Small intestine (tissue), 7 donors: ENCODE results near the gene CPAMD8. TPM values are rescaled to one million over a fixed set of nuclear protein-coding genes. Genes with fewer than 3 reads are reported as not detected.

Source experiments
- DNase-seq, 2 donors: peaks; one replicate each; pipeline versions ENCODE4 v3.0.0 to v3.0.0-alpha.2; 2013
- FAIRE-seq: peaks from 2 replicates; lab custom pipeline; 2012; peaks lifted over from hg19 to GRCh38; lab: Jason Lieb, UNC
- H3K27ac ChIP-seq, 3 donors: one replicate each; pipeline ENCODE4 v1.5.1; 2013; ENCODE audit warnings: low read length in 2 of 3, mild to moderate bottlenecking in 2 of 3, control low read depth in 1 of 3, inconsistent platforms in 1 of 3, low read depth in 1 of 3, moderate library complexity in 1 of 3
- H3K27me3 ChIP-seq, 3 donors: one replicate each; pipeline ENCODE4 v1.6.1; 2013; ENCODE audit warnings: low read length in 3 of 3, inconsistent platforms in 1 of 3; ENCODE audit not compliant: control insufficient read depth in 3 of 3, insufficient read depth in 3 of 3
- H3K36me3 ChIP-seq, 3 donors: one replicate each; pipeline ENCODE4 v1.6.1; 2013; ENCODE audit warnings: low read length in 3 of 3, inconsistent platforms in 1 of 3, low read depth in 1 of 3, mild to moderate bottlenecking in 1 of 3, moderate library complexity in 1 of 3; ENCODE audit not compliant: control insufficient read depth in 3 of 3, insufficient read depth in 2 of 3
- H3K4me1 ChIP-seq, 3 donors: one replicate each; pipeline ENCODE4 v1.6.1; 2013; ENCODE audit warnings: low read length in 2 of 3, inconsistent platforms in 1 of 3, low read depth in 1 of 3, mild to moderate bottlenecking in 1 of 3, moderate library complexity in 1 of 3; ENCODE audit not compliant: control insufficient read depth in 3 of 3, insufficient read depth in 2 of 3
- H3K4me3 ChIP-seq, 3 donors: one replicate each; pipeline ENCODE4 v1.5.1; 2013; ENCODE audit warnings: low read length in 3 of 3, control low read depth in 1 of 3, inconsistent platforms in 1 of 3, low read depth in 1 of 3, mild to moderate bottlenecking in 1 of 3, moderate library complexity in 1 of 3
- H3K9me3 ChIP-seq, 2 donors: one replicate each; pipeline ENCODE4 v1.6.1; 2013; ENCODE audit warnings: low read depth in 1 of 2, low read length in 1 of 2; ENCODE audit not compliant: control insufficient read depth in 2 of 2, insufficient read depth in 1 of 2
- WGBS, 3 donors: extraction: QIAGEN DNeasy Blood & Tissue Kit; methylation state at CpG; one replicate each; pipeline ENCODE4 v1.1.7; 2013; 5-methylcytosine and 5-hydroxymethylcytosine counted together
- polyA plus RNA-seq, 4 donors: library from polyadenylated mRNA; stranded (reverse) in 3 of 4; unstranded in 1 of 4; fragments of 200-250 nt in 3 of 4; fragments of 120-200 nt in 1 of 4; gene quantifications; one replicate each; pipeline versions ENCODE4 v1.2.1 to v1.2.3, GENCODE V29; 2013
- donor health status: healthy with polysubstance abuse.
- donor health status: control.
- donor health status: control.
- donor health status: Bipolar disorder and iron deficiency.
- donor health status: healthy.

CPAMD8 gene
- polyA plus RNA-seq, 4 donors: 0.45 to 7.1 (median 3.1) TPM

GRCh38 chr19:17049711-17050280, 23.2 kb upstream of the CPAMD8 start:
- 82 to 85% (median 85%) methylated on average over 18 of the region's 18 CpGs for WGBS, 3 donors
- H3K9me3 ChIP-seq: no peaks in the 10 kb centered on the region
- DNase-seq (peak in 1 of 2 donors; percentile 19), FAIRE-seq (no peak)
- H3K36me3 ChIP-seq: peaks cover 4 to 48% (median 6%) of the 10 kb centered on the region in 3 donors
- no peak overlapping the region for H3K4me3 ChIP-seq
- H3K27ac ChIP-seq: no peak overlapping the region
- H3K27me3 ChIP-seq: no peaks in the 10 kb centered on the region
- H3K4me1 ChIP-seq: no peaks in the 10 kb centered on the region

DNA sequence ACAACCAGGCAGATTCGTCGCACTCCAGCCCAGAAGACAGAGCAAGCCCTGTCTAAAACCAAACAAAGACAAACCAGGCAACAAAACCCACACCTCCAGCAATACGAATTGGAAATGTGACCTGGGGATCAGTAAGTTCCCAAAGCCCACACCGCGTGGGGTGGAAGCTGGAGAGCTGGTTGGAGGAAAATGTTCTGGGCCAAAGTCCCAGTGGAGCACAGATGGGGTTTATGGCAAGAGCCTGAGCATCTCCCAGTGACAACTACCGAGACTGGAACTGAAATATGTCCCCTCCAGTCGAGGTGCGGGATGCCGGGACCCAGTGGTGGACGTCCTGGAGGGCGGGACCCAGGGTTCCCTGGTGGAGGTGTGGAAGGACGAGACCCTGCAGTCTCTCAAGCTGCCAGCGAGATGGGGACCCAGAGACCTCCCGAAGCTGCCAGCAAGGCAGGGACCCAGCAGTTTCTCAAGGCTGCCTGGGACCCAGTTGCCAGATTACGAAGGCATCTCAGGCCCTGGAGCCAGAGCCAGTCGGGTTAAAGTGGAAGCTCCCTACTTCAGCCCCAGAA, 22.4 kb upstream of the CPAMD8 start:
- H3K4me3 ChIP-seq: no peak overlapping the region
- 79 to 88% (median 86%) methylated on average over 16 of the region's 16 CpGs for WGBS, 3 donors
- no peaks in the 10 kb centered on the region for H3K9me3 ChIP-seq
- peaks cover 3 to 42% (median 4%) of the 10 kb centered on the region in 3 donors for H3K36me3 ChIP-seq
- H3K27ac ChIP-seq: no peak overlapping the region
- no peak for DNase-seq
- no peaks in the 10 kb centered on the region for H3K27me3 ChIP-seq
- no peaks in the 10 kb centered on the region for H3K4me1 ChIP-seq
- no peak for FAIRE-seq

DNA sequence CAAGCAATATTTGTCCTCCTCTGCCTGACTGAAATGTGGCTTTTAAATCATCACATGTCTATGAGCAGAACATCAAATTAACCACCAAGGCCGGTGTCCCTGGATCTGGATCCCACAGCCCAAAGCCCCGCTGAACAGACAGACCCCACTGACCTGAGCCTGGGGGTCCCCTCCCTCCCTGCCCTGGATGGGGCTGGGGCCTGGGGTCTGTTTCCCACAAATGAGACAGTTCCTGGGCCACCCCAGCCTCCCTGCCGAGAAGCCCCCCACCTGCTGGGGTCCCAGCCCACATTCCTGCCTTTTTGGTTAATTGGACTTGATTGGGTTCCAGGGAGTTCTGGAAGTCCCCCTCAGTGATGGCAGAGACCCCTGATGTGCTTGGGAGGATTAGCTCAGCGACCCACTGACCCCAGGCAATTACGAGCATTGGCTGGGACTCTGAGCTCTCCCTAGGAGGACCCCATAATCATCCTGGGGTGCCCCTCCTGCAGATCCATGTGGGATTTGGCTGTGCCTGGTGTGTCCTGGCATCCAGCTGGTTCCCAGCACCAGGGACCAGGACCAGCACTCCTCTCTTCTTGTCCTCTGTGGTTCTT, 19.4 kb upstream of the CPAMD8 start:
- no peak for FAIRE-seq

DNA sequence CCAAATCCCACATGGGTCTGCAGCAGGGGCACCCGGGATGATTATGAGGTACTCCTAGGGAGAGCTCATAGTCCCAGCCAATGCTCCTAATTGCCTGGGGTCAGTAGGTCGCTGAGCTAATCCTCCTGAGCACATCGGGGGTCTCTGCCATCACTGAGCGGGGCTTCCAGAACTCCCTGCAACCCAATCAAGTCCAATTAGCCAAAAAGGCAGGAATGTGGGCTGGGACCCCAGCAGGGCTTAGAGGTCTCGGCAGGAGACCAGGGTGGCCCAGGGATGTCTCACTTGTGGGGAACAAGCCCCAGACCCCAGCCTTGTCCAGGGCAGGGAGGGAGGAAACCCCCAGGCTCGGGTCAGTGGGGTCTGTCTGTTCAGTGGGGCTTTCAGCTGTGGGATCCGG, 17.1 kb upstream of the CPAMD8 start:
- DNase-seq: no peak
- H3K9me3 ChIP-seq: no peaks in the 10 kb centered on the region
- no peaks in the 10 kb centered on the region for H3K27me3 ChIP-seq
- no peak for FAIRE-seq
- H3K36me3 ChIP-seq: peaks cover 0 to 4% (median 0%) of the 10 kb centered on the region in 3 donors
- peaks cover 0 to 7% (median 0%) of the 10 kb centered on the region in 3 donors for H3K4me1 ChIP-seq
- H3K4me3 ChIP-seq: no peak overlapping the region
- WGBS, 3 donors: 64 to 73% (median 70%) methylated on average over 7 of the region's 7 CpGs
- no peak overlapping the region for H3K27ac ChIP-seq

More for the DNA sequence above, 19.4 kb upstream of the CPAMD8 start:
- no peaks in the 10 kb centered on the region for H3K9me3 ChIP-seq
- H3K27me3 ChIP-seq: no peaks in the 10 kb centered on the region
- H3K4me1 ChIP-seq: peaks cover 0 to 7% (median 0%) of the 10 kb centered on the region in 3 donors
- no peak overlapping the region for H3K4me3 ChIP-seq
- no peak overlapping the region for H3K27ac ChIP-seq
- WGBS, 3 donors: 92 to 95% (median 93%) methylated on average over 5 of the region's 5 CpGs
- H3K36me3 ChIP-seq: peaks cover 0 to 23% (median 0%) of the 10 kb centered on the region in 3 donors
- no peak for DNase-seq

DNA sequence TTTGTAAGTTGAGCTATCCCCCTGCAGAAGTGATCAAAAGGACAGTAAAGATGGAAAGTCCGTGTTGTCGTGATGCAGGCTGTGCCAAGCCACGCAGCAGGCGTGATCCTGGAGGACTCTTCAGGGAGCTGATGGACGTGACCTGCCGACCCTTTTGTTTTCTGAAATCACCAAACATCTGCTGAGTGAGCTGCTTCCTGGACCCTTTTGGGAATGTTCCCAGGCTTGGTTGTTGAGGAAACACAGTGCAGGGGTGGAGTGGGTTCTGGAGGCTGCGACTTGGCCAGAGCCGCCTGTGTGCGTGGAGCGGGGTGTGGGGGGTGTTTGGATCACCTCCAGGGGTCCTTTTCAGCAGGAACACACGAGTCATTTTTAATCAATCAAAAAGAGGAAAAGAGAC, 15.4 kb upstream of the CPAMD8 start:
- WGBS, 3 donors: 31 to 46% (median 43%) methylated on average over 11 of the region's 11 CpGs
- no peak overlapping the region for H3K4me3 ChIP-seq
- DNase-seq: peak in 1 of 2 donors; percentile 21

GRCh38 chr19:17037966-17038500, 11.4 kb upstream of the CPAMD8 start:
- WGBS, 3 donors: 79 to 83% (median 81%) methylated on average over 15 of the region's 15 CpGs
- no peak for DNase-seq
- no peak for FAIRE-seq

More for the DNA sequence above, 15.4 kb upstream of the CPAMD8 start:
- FAIRE-seq: no peak
- Histone ChIP-seq H3K4me1 (peaks cover 0 to 7% (median 0%) of the 10 kb centered on the region in 3 donors), H3K36me3 (no peaks in the 10 kb centered on the region), H3K9me3 (no peaks in the 10 kb centered on the region), H3K27ac (peak overlapping the region in 1 of 3 donors; percentile 40), H3K27me3 (no peaks in the 10 kb centered on the region)

DNA sequence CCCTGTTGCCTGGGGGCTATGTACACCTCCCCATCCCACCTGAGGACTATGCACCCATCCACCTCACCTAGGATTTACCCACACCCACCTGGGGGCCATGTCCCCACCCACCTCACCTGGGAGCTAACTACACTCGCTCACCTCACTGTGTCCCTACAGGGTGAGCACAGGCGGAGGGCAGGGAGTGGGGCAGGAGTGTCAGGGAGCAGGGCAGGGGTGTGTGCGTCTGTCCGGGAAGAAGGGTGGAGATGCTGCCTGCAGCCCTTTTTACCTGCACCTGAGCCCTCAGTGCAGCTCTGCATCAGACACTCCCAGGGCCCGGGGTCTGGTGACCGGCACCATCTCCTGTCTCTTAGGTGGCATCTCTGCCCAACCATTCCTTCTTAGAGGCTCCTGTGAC, 10.6 kb upstream of the CPAMD8 start:
- Histone ChIP-seq H3K27ac (no peak overlapping the region), H3K4me1 (peaks cover 0 to 6% (median 0%) of the 10 kb centered on the region in 3 donors), H3K36me3 (no peaks in the 10 kb centered on the region), H3K9me3 (no peaks in the 10 kb centered on the region), H3K4me3 (no peak overlapping the region), H3K27me3 (no peaks in the 10 kb centered on the region)
- DNase-seq: no peak
- FAIRE-seq: no peak
- WGBS, 3 donors: 74 to 86% (median 80%) methylated on average over 6 of the region's 6 CpGs

More at GRCh38 chr19:17037966-17038500, 11.4 kb upstream of the CPAMD8 start:
- H3K36me3 ChIP-seq: no peaks in the 10 kb centered on the region
- H3K4me1 ChIP-seq: peaks cover 0 to 7% (median 0%) of the 10 kb centered on the region in 3 donors
- H3K9me3 ChIP-seq: no peaks in the 10 kb centered on the region
- no peak overlapping the region for H3K27ac ChIP-seq
- no peaks in the 10 kb centered on the region for H3K27me3 ChIP-seq
- no peak overlapping the region for H3K4me3 ChIP-seq

GRCh38 chr19:17036640-17037039, 10.0 kb upstream of the CPAMD8 start:
- WGBS, 3 donors: 82 to 88% (median 87%) methylated on average over 4 of the region's 4 CpGs
- FAIRE-seq: no peak

More at GRCh38 chr19:17036640-17037039, 10.0 kb upstream of the CPAMD8 start:
- Histone ChIP-seq H3K4me1 (peaks cover 0 to under 1% (median 0%) of the 10 kb centered on the region in 3 donors), H3K9me3 (no peaks in the 10 kb centered on the region), H3K27me3 (no peaks in the 10 kb centered on the region), H3K36me3 (no peaks in the 10 kb centered on the region), H3K27ac (no peak overlapping the region), H3K4me3 (no peak overlapping the region)
- DNase-seq: no peak
